Kidney epithelial cell (primary cell): ENCODE results near the gene STARD3. TPM values are rescaled to one million over a fixed set of nuclear protein-coding genes. Genes with fewer than 3 reads are reported as not detected.

Source experiments
- DNase-seq: peaks from one replicate; pipeline ENCODE4 v3.0.0-alpha.2; 2010; ENCODE audit warnings: low read depth
- H3K27me3 ChIP-seq: 2 replicates; pipeline ENCODE4 v1.6.0; 2011; ENCODE audit warnings: low read length; ENCODE audit not compliant: control insufficient read depth, insufficient read depth
- H3K36me3 ChIP-seq: 2 replicates; pipeline ENCODE4 v1.5.1; 2011; ENCODE audit warnings: low read length; ENCODE audit not compliant: control insufficient read depth, insufficient read depth
- H3K4me3 ChIP-seq: 2 replicates; pipeline ENCODE4 v1.5.1; 2011; ENCODE audit warnings: low read depth, mild to moderate bottlenecking, control low read depth, low read length
- total RNA-seq: library from RNA; depleted of rRNA; stranded (reverse); fragments of >200 nt; gene quantifications from 2 replicates; pipeline ENCODE4 v1.2.3, GENCODE V29; 2015
- TF ChIP-seq, protein P1 (sequence below): IDR thresholded peaks from 2 replicates; pipeline ENCODE4 v1.5.1; 2011; ENCODE audit warnings: mild to moderate bottlenecking, moderate library complexity, low read length, control low read depth, inconsistent platforms; ENCODE audit not compliant: insufficient read depth, poor library complexity, severe bottlenecking

The STARD3 gene
- total RNA-seq, 1 donor from 2014 or later = 52.6 TPM

- Histone ChIP-seq H3K4me3 (no peak overlapping the region), H3K27me3 (peaks cover 65% of the 10 kb centered on the region), H3K36me3 (no peaks in the 10 kb centered on the region)
- TF ChIP-seq, protein P1, sequence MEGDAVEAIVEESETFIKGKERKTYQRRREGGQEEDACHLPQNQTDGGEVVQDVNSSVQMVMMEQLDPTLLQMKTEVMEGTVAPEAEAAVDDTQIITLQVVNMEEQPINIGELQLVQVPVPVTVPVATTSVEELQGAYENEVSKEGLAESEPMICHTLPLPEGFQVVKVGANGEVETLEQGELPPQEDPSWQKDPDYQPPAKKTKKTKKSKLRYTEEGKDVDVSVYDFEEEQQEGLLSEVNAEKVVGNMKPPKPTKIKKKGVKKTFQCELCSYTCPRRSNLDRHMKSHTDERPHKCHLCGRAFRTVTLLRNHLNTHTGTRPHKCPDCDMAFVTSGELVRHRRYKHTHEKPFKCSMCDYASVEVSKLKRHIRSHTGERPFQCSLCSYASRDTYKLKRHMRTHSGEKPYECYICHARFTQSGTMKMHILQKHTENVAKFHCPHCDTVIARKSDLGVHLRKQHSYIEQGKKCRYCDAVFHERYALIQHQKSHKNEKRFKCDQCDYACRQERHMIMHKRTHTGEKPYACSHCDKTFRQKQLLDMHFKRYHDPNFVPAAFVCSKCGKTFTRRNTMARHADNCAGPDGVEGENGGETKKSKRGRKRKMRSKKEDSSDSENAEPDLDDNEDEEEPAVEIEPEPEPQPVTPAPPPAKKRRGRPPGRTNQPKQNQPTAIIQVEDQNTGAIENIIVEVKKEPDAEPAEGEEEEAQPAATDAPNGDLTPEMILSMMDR = no peak
- DNase-seq = no peak
Observed at GRCh38 chr17:39612935-39613464, 23.9 kb upstream of the STARD3 start.

- no peak for DNase-seq
- H3K27me3 ChIP-seq = peaks cover 61% of the 10 kb centered on the region
- no peak overlapping the region for H3K4me3 ChIP-seq
- TF ChIP-seq, protein P1 = no peak
- no peaks in the 10 kb centered on the region for H3K36me3 ChIP-seq
Observed at GRCh38 chr17:39614545-39615157, 22.3 kb upstream of the STARD3 start.

DNA sequence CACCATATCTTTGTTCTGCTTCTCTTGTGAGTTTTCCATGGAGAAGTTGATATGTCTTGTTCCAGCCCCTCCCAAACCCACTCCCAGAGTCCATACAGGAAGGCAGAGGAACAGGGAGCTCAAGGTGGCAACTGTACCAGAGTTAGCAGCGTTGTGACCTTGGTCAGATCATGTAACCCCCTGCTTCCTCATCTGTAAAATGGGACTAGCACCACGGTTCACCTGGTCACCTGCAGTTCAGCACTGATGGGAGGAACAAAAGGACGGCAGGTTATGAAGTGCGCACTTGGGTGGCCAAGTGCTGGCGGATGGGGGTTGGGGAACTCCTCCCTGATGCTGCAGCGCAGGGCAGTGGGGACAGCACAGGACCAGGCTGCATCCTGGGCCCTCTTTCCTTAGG, 21.5 kb upstream of the STARD3 start:
- no peaks in the 10 kb centered on the region for H3K36me3 ChIP-seq
- H3K27me3 ChIP-seq = peaks cover 61% of the 10 kb centered on the region
- TF ChIP-seq, protein P1 = no peak
- no peak overlapping the region for H3K4me3 ChIP-seq
- no peak for DNase-seq

GRCh38 chr17:39617100-39617445, 19.9 kb upstream of the STARD3 start:
- H3K4me3 ChIP-seq = no peak overlapping the region
- DNase-seq = no peak
- H3K27me3 ChIP-seq = peaks cover 61% of the 10 kb centered on the region
- H3K36me3 ChIP-seq = no peaks in the 10 kb centered on the region
- TF ChIP-seq, protein P1 = no peak

GRCh38 chr17:39617446-39618245, 19.3 kb upstream of the STARD3 start:
- peak overlapping the region; percentile 48 for H3K4me3 ChIP-seq
- no peak for DNase-seq
- H3K27me3 ChIP-seq = peaks cover 55% of the 10 kb centered on the region
- TF ChIP-seq, protein P1 = no peak
- H3K36me3 ChIP-seq = no peaks in the 10 kb centered on the region
